K562 treated with DMSO at 1 percent for 48 hours (cell line): ENCODE measurements around the gene CSRNP2. TPM values are rescaled to one million over a fixed set of nuclear protein-coding genes. Genes with fewer than 3 reads are reported as not detected.

Experiments used
- total RNA-seq: library from RNA; unstranded; fragments of 300-600 nt; gene quantifications from 2 replicates; pipeline ENCODE4 v1.2.3, GENCODE V29; 2022; ENCODE audit warnings: low replicate concordance; ENCODE audit errors: extremely low read depth

CSRNP2 gene
- 698 TPM in 1 of 2 replicates, not detected in the other for total RNA-seq

GRCh38 chr12:51083126-51083833 lies at the start of gene CSRNP2:
CSRNP2 (minus strand) TSS chr12:51083596; CDS start chr12:51076561, 7,035 bp downstream.

GRCh38 chr12:51047655-51048540 lies 35.5 kb downstream of the CSRNP2 start, which contains the start of gene LETMD1:
LETMD1 (plus strand) TSS chr12:51048327; CDS start chr12:51048357, 30 bp downstream.

GRCh38 chr12:51025836-51026638 lies 57.4 kb downstream of the CSRNP2 start, which contains the start of gene SLC11A2:
SLC11A2 (minus strand) TSS chr12:51026384; CDS start chr12:51010728, 15,656 bp downstream.

Other genes starting within 250 kb of the CSRNP2 start
- gene TMPRSS12, start 240.7 kb downstream of the CSRNP2 start, total RNA-seq, result not detected in 2 replicates
- gene HIGD1C, start 131.1 kb downstream of the CSRNP2 start, total RNA-seq, result not detected in 2 replicates
- gene SLC11A2, start 57.2 kb downstream of the CSRNP2 start, total RNA-seq, result not detected in 2 replicates
- gene LETMD1, start 35.3 kb downstream of the CSRNP2 start, total RNA-seq, result not detected in 2 replicates
- gene TFCP2, start 89.5 kb upstream of the CSRNP2 start, total RNA-seq, result not detected in 2 replicates
- gene POU6F1, start 134.5 kb upstream of the CSRNP2 start, total RNA-seq, result not detected in 2 replicates
- gene DAZAP2, start 155.2 kb upstream of the CSRNP2 start, total RNA-seq, result 302 TPM in 1 of 2 replicates, not detected in the other
- not detected in 2 replicates for gene SMAGP, start 186.8 kb upstream of the CSRNP2 start, total RNA-seq
- not detected in 2 replicates for gene BIN2, start 240.6 kb upstream of the CSRNP2 start, total RNA-seq